HG02759 (cell line): Measurements from ENCODE around the gene PIEZO2.

Source experiments
- ATAC-seq: cut with Tn5 transposase; IDR thresholded peaks from one replicate; pipeline ENCODE4 v1.9.1; 2021; ENCODE audit warnings: mild to moderate bottlenecking, moderate library complexity; ENCODE audit not compliant: unreplicated experiment

Gene PIEZO2

GRCh38 chr18:11114653-11115052 is 34.7 kb downstream of the PIEZO2 start:
- no peak for ATAC-seq

GRCh38 chr18:11113937-11114336 is 35.4 kb downstream of the PIEZO2 start:
- ATAC-seq = no peak

GRCh38 chr18:11113046-11113548 is 36.3 kb downstream of the PIEZO2 start:
- ATAC-seq = no peak

- ATAC-seq = no peak
Measured at GRCh38 chr18:11112286-11112685, 37.1 kb downstream of the PIEZO2 start.

GRCh38 chr18:11110509-11110908 is 38.9 kb downstream of the PIEZO2 start:
- ATAC-seq = no peak

GRCh38 chr18:11108947-11109346 is 40.4 kb downstream of the PIEZO2 start:
- ATAC-seq = no peak

- ATAC-seq = no peak
Measured at GRCh38 chr18:11106894-11107293, 42.5 kb downstream of the PIEZO2 start.

- no peak for ATAC-seq
Measured at GRCh38 chr18:11105463-11105862, 43.9 kb downstream of the PIEZO2 start.

GRCh38 chr18:11104307-11104706 is 45.1 kb downstream of the PIEZO2 start:
- no peak for ATAC-seq

- ATAC-seq = no peak
Measured at GRCh38 chr18:11096839-11097750, 52.3 kb downstream of the PIEZO2 start.

GRCh38 chr18:11096411-11096810 is 53.0 kb downstream of the PIEZO2 start:
- no peak for ATAC-seq

GRCh38 chr18:11095674-11096293 is 53.6 kb downstream of the PIEZO2 start:
- no peak for ATAC-seq

GRCh38 chr18:11095211-11095610 is 54.2 kb downstream of the PIEZO2 start:
- ATAC-seq = no peak

GRCh38 chr18:11091746-11092145 is 57.6 kb downstream of the PIEZO2 start:
- no peak for ATAC-seq

- no peak for ATAC-seq
Measured at GRCh38 chr18:11089931-11090715, 59.2 kb downstream of the PIEZO2 start.

GRCh38 chr18:11081009-11081532 is 68.3 kb downstream of the PIEZO2 start:
- ATAC-seq = no peak

- ATAC-seq = no peak
Measured at GRCh38 chr18:11078491-11078890, 70.9 kb downstream of the PIEZO2 start.

- no peak for ATAC-seq
Measured at GRCh38 chr18:11077548-11078187, 71.7 kb downstream of the PIEZO2 start.

GRCh38 chr18:11074889-11075288 is 74.5 kb downstream of the PIEZO2 start:
- no peak for ATAC-seq

- ATAC-seq = no peak
Measured at GRCh38 chr18:11073971-11074370, 75.4 kb downstream of the PIEZO2 start.

GRCh38 chr18:11072632-11073031 is 76.7 kb downstream of the PIEZO2 start:
- no peak for ATAC-seq
